ENCODE data around the gene PFKFB3. TPM values are rescaled to one million over a fixed set of nuclear protein-coding genes. Genes with fewer than 3 reads are reported as not detected.
A peak's percentile ranks its signal among the peaks of the same experiment; 100 is the strongest.

Gene PFKFB3
- total and polyA plus RNA-seq, 10 donors = 6.3 to 227 (median 113) TPM

DNA sequence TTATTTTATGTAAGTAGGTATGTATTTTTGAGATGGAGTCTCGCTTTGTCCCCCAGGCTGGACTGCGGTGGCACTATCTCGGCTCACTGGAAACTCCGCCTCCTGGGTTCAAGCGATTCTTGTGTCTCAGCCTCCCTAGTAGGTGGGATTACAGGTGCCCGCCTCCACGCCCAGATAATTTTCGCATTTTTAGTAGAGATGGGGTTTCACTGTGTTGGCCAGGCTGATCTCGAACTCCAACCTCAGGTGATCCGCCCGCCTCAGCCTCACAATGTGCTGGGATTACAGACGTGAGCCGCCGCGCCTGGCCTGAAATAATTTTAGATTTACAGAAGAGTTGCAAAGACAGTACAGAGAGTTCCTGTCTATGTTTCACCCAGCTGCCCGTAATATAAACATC, 37.5 kb downstream of the PFKFB3 start:
- intact Hi-C loops (cut with DNase I; ENCODE audit: low total_unique reads) = no loop called here
- no peak for DNase-seq
- H3K27me3 ChIP-seq (replicated peaks in 1 of 7) = no peaks in the 10 kb centered on the region
- TF ChIP-seq, protein P1, sequence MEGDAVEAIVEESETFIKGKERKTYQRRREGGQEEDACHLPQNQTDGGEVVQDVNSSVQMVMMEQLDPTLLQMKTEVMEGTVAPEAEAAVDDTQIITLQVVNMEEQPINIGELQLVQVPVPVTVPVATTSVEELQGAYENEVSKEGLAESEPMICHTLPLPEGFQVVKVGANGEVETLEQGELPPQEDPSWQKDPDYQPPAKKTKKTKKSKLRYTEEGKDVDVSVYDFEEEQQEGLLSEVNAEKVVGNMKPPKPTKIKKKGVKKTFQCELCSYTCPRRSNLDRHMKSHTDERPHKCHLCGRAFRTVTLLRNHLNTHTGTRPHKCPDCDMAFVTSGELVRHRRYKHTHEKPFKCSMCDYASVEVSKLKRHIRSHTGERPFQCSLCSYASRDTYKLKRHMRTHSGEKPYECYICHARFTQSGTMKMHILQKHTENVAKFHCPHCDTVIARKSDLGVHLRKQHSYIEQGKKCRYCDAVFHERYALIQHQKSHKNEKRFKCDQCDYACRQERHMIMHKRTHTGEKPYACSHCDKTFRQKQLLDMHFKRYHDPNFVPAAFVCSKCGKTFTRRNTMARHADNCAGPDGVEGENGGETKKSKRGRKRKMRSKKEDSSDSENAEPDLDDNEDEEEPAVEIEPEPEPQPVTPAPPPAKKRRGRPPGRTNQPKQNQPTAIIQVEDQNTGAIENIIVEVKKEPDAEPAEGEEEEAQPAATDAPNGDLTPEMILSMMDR (IDR thresholded peaks at IDR 0.05 in 8 of 11, conservative IDR thresholded peaks at IDR 0.05 in 3 of 11) = no peak
- TF ChIP-seq POLR2A (IDR thresholded peaks at IDR 0.05) (no peak), POLR2AphosphoS5 (IDR thresholded peaks at IDR 0.05) (no peak)
- 95 to 99% (median 97%) methylated on average over 16 of the region's 16 CpGs for WGBS, 5 donors
- no peak overlapping the region for H3K27ac ChIP-seq
- peaks cover 0 to 66% (median 17%) of the 10 kb centered on the region in 6 donors for H3K36me3 ChIP-seq
- peaks cover 0 to 25% (median 8%) of the 10 kb centered on the region in 6 donors for H3K4me1 ChIP-seq
- H3K4me3 ChIP-seq = no peak overlapping the region
- H3K9me3 ChIP-seq = no peaks in the 10 kb centered on the region

DNA sequence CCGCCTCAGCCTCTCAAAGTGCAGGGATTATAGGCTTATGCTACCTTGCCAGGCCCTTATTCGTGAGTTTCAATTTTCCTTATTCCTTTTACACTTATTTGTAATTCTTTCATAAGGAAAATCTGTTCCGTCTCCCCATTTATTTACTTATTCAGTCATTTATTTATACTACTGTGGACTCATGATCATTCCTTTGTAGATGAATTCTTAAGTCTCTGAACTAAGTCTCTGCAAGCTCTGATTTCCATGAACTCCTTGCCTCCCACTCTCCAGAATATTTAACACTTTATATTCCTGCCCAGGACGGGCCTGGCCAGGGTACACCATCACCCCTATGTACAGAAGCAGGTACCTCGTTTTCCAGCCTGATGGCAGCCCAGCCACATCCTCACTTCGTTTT, 39.4 kb downstream of the PFKFB3 start:
- peaks cover 0 to 56% (median 2%) of the 10 kb centered on the region in 6 donors for H3K36me3 ChIP-seq
- H3K27me3 ChIP-seq (replicated peaks in 1 of 7) = no peaks in the 10 kb centered on the region
- intact Hi-C loops (cut with DNase I; ENCODE audit: low total_unique reads) = no loop called here
- no peak for DNase-seq
- H3K4me1 ChIP-seq = peaks cover 0 to 25% (median 12%) of the 10 kb centered on the region in 6 donors
- no peak overlapping the region for H3K27ac ChIP-seq
- no peak for TF ChIP-seq POLR2AphosphoS5 (IDR thresholded peaks at IDR 0.05)
- TF ChIP-seq, protein P1 (IDR thresholded peaks at IDR 0.05 in 8 of 11, conservative IDR thresholded peaks at IDR 0.05 in 3 of 11) = no peak
- TF ChIP-seq POLR2A (IDR thresholded peaks at IDR 0.05) = no peak
- no peaks in the 10 kb centered on the region for H3K9me3 ChIP-seq
- H3K4me3 ChIP-seq = no peak overlapping the region
- WGBS, 5 donors = 75 to 89% (median 86%) methylated on average over 6 of the region's 6 CpGs

DNA sequence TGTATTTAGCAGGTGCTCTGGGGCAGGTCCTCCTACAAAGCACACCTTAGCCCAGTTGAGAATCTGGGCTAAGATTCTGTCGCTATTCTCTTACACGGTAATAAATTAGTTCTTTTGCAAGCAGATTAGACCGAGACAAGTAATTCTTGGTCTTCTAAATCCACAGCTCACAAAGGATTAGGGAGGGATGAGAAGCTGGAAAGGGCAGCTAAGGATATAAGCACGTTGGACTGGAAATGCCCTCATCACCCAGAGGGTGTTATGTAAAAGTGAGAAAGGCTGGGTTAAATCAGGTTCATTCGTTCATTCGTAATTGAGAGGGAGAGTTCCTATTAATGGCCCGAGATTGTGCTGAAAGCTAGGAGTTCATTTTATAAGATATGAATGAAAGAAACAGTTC, 41.8 kb downstream of the PFKFB3 start:
- intact Hi-C loops (cut with DNase I; ENCODE audit: low total_unique reads) = no loop called here
- H3K9me3 ChIP-seq = no peaks in the 10 kb centered on the region
- H3K4me1 ChIP-seq = peaks cover 0 to 15% (median 3%) of the 10 kb centered on the region in 6 donors
- no peak for DNase-seq
- H3K4me3 ChIP-seq = no peak overlapping the region
- TF ChIP-seq, protein P1 (IDR thresholded peaks at IDR 0.05 in 8 of 11, conservative IDR thresholded peaks at IDR 0.05 in 3 of 11) = no peak
- WGBS, 5 donors = 83 to 95% (median 92%) methylated on average over 7 of the region's 7 CpGs
- H3K27ac ChIP-seq = peak overlapping the region in 1 of 8 donors; percentile 13
- H3K27me3 ChIP-seq (replicated peaks in 1 of 7) = no peaks in the 10 kb centered on the region
- H3K36me3 ChIP-seq = peaks cover 0 to 51% (median 0%) of the 10 kb centered on the region in 6 donors

DNA sequence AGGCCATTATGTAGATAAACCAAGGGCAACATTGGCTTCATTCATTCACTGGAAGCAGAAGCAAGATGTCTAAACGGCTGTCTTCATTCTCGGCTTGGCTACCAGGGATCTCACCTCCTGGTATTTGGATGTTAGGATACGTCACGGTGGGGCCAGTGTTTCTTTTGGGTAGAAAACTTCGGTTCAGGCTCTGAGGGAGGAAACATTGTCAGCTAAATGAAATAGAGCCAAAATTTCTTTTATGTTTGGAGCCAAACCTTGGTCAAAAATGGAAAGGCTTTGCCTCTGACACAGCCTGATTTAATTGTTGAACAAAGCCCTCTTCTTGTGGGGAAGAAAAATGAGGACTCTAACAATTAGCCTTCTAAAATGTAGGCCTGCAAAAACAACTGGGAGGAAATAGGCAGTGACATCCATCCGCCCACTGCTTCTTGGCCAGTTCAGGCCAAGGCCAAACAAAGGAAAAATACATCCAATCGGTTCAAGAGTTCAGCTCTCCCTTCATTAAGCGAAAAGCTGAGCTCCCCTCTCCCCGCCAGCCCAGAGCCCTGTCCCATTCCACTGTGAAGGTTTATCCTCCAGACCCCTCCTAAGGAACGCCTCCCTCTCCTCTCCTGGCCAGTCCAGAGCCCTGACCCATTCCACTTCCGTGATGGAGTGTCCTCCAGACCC, 44.4 kb downstream of the PFKFB3 start:
- intact Hi-C loops (cut with DNase I; ENCODE audit: low total_unique reads) = no loop called here
- H3K27ac ChIP-seq = peak overlapping the region in 2 of 8 donors; percentile 4 to 56

More for the DNA sequence above, 44.4 kb downstream of the PFKFB3 start:
- no peak for DNase-seq
- no peak for TF ChIP-seq POLR2AphosphoS5 (IDR thresholded peaks at IDR 0.05)
- no peak for TF ChIP-seq POLR2A (IDR thresholded peaks at IDR 0.05)
- TF ChIP-seq, protein P1 (IDR thresholded peaks at IDR 0.05 in 8 of 11, conservative IDR thresholded peaks at IDR 0.05 in 3 of 11) = no peak
- Histone ChIP-seq H3K4me3 (no peak overlapping the region), H3K36me3 (peaks cover 0 to 34% (median 0%) of the 10 kb centered on the region in 6 donors), H3K4me1 (peaks cover 0 to 13% (median 3%) of the 10 kb centered on the region in 6 donors), H3K27me3 (replicated peaks in 1 of 7) (no peaks in the 10 kb centered on the region), H3K9me3 (no peaks in the 10 kb centered on the region)
- 76 to 86% (median 86%) methylated on average over 11 of the region's 11 CpGs for WGBS, 5 donors

Measured in spleen (tissue), 11 donors.